HepG2 (cell line): ENCODE data around the gene PSMD5. TPM values are rescaled to one million over a fixed set of nuclear protein-coding genes. Genes with fewer than 3 reads are reported as not detected.

Source experiments
- ATAC-seq: fragments of 200-7000 bp; cut with Tn5 transposase; 3 replicates; pipeline ENCODE4 v1.9.1; 2020; ENCODE audit warnings: mild to moderate bottlenecking, moderate library complexity
- BruUV-seq: library from RNA; stranded (reverse); fragments of 400-500 nt; replicated peaks from 2 replicates; lab custom pipeline; 2021; lab: Mats Ljungman, UMichigan
- CTCF ChIA-PET: fragments of 300-600 bp; formaldehyde crosslinking; extraction: SDS; loops from one replicate; lab custom pipeline; 2021; ENCODE audit warnings: low total read pairs, inconsistent platforms, low intra/inter-chr PET ratio; lab: Yijun Ruan, JAX
- POLR2A ChIA-PET: fragments of 350-600 bp; sonication (Branson Sonifier 250); formaldehyde crosslinking; loops from one replicate; lab custom pipeline; 2020; ENCODE audit warnings: antibody characterized with exemption, inconsistent platforms; lab: Yijun Ruan, JAX
- DNase-seq: peaks from one replicate; pipeline ENCODE4 v3.0.0-alpha.2; 2015; ENCODE audit warnings: low spot score
- FAIRE-seq: peaks from 3 replicates; lab custom pipeline; 2011; peaks lifted over from hg19 to GRCh38; lab: Jason Lieb, UNC
- H2AFZ ChIP-seq: one replicate; pipeline ENCODE4 v1.6.1; 2011; ENCODE audit warnings: low read length, inconsistent platforms
- H3K27ac ChIP-seq: fragments of 300-600 bp; 3 replicates; pipeline ENCODE4 v1.8.0; 2011; ENCODE audit warnings: mixed run types, mild to moderate bottlenecking, mixed read lengths, low read length, inconsistent platforms; ENCODE audit not compliant: insufficient read depth; ENCODE audit errors: extremely low read length
- H3K27me3 ChIP-seq, 2 experiments: fragments of 200-600 bp in 1 of 2; 2 replicates in 1 of 2; 3 replicates in 1 of 2; pipeline versions ENCODE4 v1.6.0 to v1.8.0; 2011; ENCODE audit warnings: low read length in 2 of 2, mild to moderate bottlenecking in 2 of 2, moderate library complexity in 2 of 2, inconsistent platforms in 1 of 2; ENCODE audit not compliant: insufficient read depth in 2 of 2, control insufficient read depth in 1 of 2
- H3K36me3 ChIP-seq, 2 experiments: fragments of 200-600 bp in 1 of 2; replicated peaks in 1 of 2; 2 replicates in 1 of 2; 3 replicates in 1 of 2; pipeline versions ENCODE4 v1.5.1 to v1.8.0; 2011; ENCODE audit warnings: low read length in 2 of 2, inconsistent platforms in 1 of 2; ENCODE audit not compliant: insufficient read depth in 2 of 2, control insufficient read depth in 1 of 2
- H3K4me1 ChIP-seq: 2 replicates; pipeline ENCODE4 v1.5.1; 2012; ENCODE audit warnings: low read length, inconsistent platforms; ENCODE audit not compliant: insufficient read depth
- H3K4me2 ChIP-seq: 2 replicates; pipeline ENCODE4 v1.6.0; 2011; ENCODE audit warnings: low read depth, low read length, inconsistent platforms
- H3K4me3 ChIP-seq, 3 experiments: fragments of 200-600 bp in 1 of 3; sonication (generic), shearing (Covaris generic) in 1 of 3; replicated peaks in 1 of 3; 2 replicates each; pipeline ENCODE4 v1.5.1; 2011 to 2016; ENCODE audit warnings: low read length in 3 of 3, inconsistent platforms in 2 of 3, low read depth in 2 of 3, mild to moderate bottlenecking in 2 of 3, control low read depth in 1 of 3, mixed read lengths in 1 of 3; ENCODE audit not compliant: insufficient read depth in 1 of 3
- H3K79me2 ChIP-seq: one replicate; pipeline ENCODE4 v1.6.1; 2011; ENCODE audit warnings: low read length, inconsistent platforms; ENCODE audit not compliant: insufficient read depth
- H3K9ac ChIP-seq: 2 replicates; pipeline ENCODE4 v1.6.0; 2011; ENCODE audit warnings: mild to moderate bottlenecking, low read depth, low read length, inconsistent platforms; ENCODE audit not compliant: insufficient read depth
- H3K9me3 ChIP-seq: 2 replicates; pipeline ENCODE4 v1.5.1; 2012; ENCODE audit warnings: mild to moderate bottlenecking, low read length
- H4K20me1 ChIP-seq: 2 replicates; pipeline ENCODE4 v1.6.0; 2011; ENCODE audit warnings: inconsistent platforms, mild to moderate bottlenecking, low read length, moderate library complexity; ENCODE audit not compliant: insufficient read depth
- E2F1 ChIP-seq: sonication (generic); formaldehyde crosslinking; IDR thresholded peaks from 2 replicates; pipeline ENCODE4 v1.5.0; 2020; ENCODE audit warnings: missing genetic modification reagents
- HNRNPL ChIP-seq: fragments of 200-400 bp; formaldehyde crosslinking; IDR thresholded peaks from 2 replicates; pipeline ENCODE4 v1.6.1; 2017; ENCODE audit warnings: mild to moderate bottlenecking, low read depth, low read length
- REST ChIP-seq, 2 experiments: IDR thresholded peaks; 2 replicates each; pipeline ENCODE4 v1.6.1; 2011 to 2012; ENCODE audit warnings: low read length in 2 of 2, borderline replicate concordance in 1 of 2, low read depth in 1 of 2, mild to moderate bottlenecking in 1 of 2, moderate library complexity in 1 of 2
- RXRA ChIP-seq: sonication (generic); formaldehyde crosslinking; IDR thresholded peaks from 2 replicates; pipeline ENCODE4 v1.5.1; 2020; ENCODE audit warnings: missing genetic modification reagents
- SOX6 ChIP-seq, 2 experiments: fragments of 450-650 bp in 1 of 2; sonication (generic) in 1 of 2; formaldehyde crosslinking in 1 of 2; IDR thresholded peaks; 2 replicates each; pipeline versions ENCODE4 v1.4.0 to v1.6.1; 2017 to 2020; ENCODE audit warnings: antibody characterized with exemption in 1 of 2, mild to moderate bottlenecking in 1 of 2, missing genetic modification reagents in 1 of 2
- ZFX ChIP-seq: sonication (generic); formaldehyde crosslinking; IDR thresholded peaks from 2 replicates; pipeline ENCODE4 v1.4.0; 2020; ENCODE audit warnings: mild to moderate bottlenecking, low read depth, missing genetic modification reagents, moderate library complexity
- ZNF414 ChIP-seq: sonication (generic); formaldehyde crosslinking; IDR thresholded peaks from 2 replicates; pipeline ENCODE4 v1.5.0; 2020; ENCODE audit warnings: missing genetic modification reagents
- ZNF484 ChIP-seq: sonication (generic); formaldehyde crosslinking; IDR thresholded peaks from 2 replicates; pipeline ENCODE4 v1.5.1; 2020; ENCODE audit warnings: mild to moderate bottlenecking, low read depth, missing genetic modification reagents, borderline replicate concordance
- ZNF800 ChIP-seq: sonication (generic); formaldehyde crosslinking; IDR thresholded peaks from 2 replicates; pipeline ENCODE4 v1.4.0; 2020; ENCODE audit warnings: missing genetic modification reagents
- in situ Hi-C: cut with HindIII; loops from 2 replicates; pipeline ENCODE4 v1.10.0; 2017; ENCODE audit warnings: low pct_unique_long_range_greater_than_20kb; ENCODE audit not compliant: extremely low pct_ligation_motif_present
- intact Hi-C: fragments of 100-400 bp; cut with micrococcal nuclease; formaldehyde crosslinking; loops from one replicate; pipeline ENCODE4 v1.10.0; 2022; ENCODE audit not compliant: unreplicated experiment
- polyA plus RNA-seq, 8 experiments: library from polyadenylated mRNA; depleted of rRNA in 3 of 8; stranded (reverse) in 7 of 8; unstranded in 1 of 8; fragments of >200 nt; fragmentation: Illumina TruSeq in 4 of 8; extraction: Trizol in 4 of 8; gene quantifications; 2 replicates each; pipeline versions ENCODE4 v1.2.1 to v1.2.3, GENCODE V29; 2011 to 2016; ENCODE audit warnings: low read depth in 4 of 8, missing spikeins in 1 of 8, mixed read lengths in 1 of 8; ENCODE audit not compliant: insufficient read depth in 1 of 8
- total RNA-seq, 5 experiments: library from RNA; depleted of rRNA; stranded (reverse); fragments of >200 nt; fragmentation: Illumina TruSeq; extraction: Trizol; gene quantifications; 2 replicates each; pipeline ENCODE4 v1.2.3, GENCODE V29; 2016; ENCODE audit warnings: low read depth in 1 of 5
- TF ChIP-seq, protein P1 (sequence below): sonication (generic); formaldehyde crosslinking; IDR thresholded peaks from 2 replicates; pipeline ENCODE4 v1.4.0; 2020; ENCODE audit warnings: missing genetic modification reagents

PSMD5 gene
- total and polyA plus RNA-seq, 2 of the 13 experiments (the other 11 are each of a cell fraction or from before 2014, with no cell fraction given) = 12.7 to 18.1 TPM

- Histone ChIP-seq H2AFZ (no peak overlapping the region), H3K4me3 (no peak overlapping the region), H3K9ac (no peak overlapping the region), H3K36me3 (no peaks in the 10 kb centered on the region), H3K9me3 (peaks cover 28% of the 10 kb centered on the region), H3K79me2 (no peaks in the 10 kb centered on the region), H3K4me1 (no peaks in the 10 kb centered on the region), H4K20me1 (no peaks in the 10 kb centered on the region), H3K27me3 (no peaks in the 10 kb centered on the region), H3K27ac (no peak overlapping the region), H3K4me2 (no peak overlapping the region)
- ChIA-PET CTCF (no interaction called here), POLR2A (interaction anchor here (0.7 kb wide), 1 partner anchor 16 kb away, joined by 3 read pairs; the partner anchor contains the start of gene FBXW2)
- intact Hi-C loops (loop anchor here (1.0 kb wide), 1 partner anchor 8 kb away; no protein-coding TSS in a partner anchor), in situ Hi-C loops (no loop called here)
- BruUV-seq = no TSS peak
- FAIRE-seq (no peak), ATAC-seq (no peak), DNase-seq (no peak)
- TF ChIP-seq ZNF414 (CRISPR knock-in tag) (no peak), E2F1 (no peak), ZFX (CRISPR knock-in tag) (no peak), ZNF484 (CRISPR knock-in tag) (no peak), REST (IDR thresholded peaks at IDR 0.05; ENCODE audit: borderline replicate concordance in 1 of 2, low read depth in 1 of 2, low read length in 2 of 2) (no peak), HNRNPL (no peak), RXRA (no peak), SOX6 (IDR thresholded peaks at IDR 0.05) (no peak), SOX6 (CRISPR knock-in tag; IDR thresholded peaks at IDR 0.05) (no peak), ZNF800 (CRISPR knock-in tag) (no peak)
- TF ChIP-seq, protein P1, sequence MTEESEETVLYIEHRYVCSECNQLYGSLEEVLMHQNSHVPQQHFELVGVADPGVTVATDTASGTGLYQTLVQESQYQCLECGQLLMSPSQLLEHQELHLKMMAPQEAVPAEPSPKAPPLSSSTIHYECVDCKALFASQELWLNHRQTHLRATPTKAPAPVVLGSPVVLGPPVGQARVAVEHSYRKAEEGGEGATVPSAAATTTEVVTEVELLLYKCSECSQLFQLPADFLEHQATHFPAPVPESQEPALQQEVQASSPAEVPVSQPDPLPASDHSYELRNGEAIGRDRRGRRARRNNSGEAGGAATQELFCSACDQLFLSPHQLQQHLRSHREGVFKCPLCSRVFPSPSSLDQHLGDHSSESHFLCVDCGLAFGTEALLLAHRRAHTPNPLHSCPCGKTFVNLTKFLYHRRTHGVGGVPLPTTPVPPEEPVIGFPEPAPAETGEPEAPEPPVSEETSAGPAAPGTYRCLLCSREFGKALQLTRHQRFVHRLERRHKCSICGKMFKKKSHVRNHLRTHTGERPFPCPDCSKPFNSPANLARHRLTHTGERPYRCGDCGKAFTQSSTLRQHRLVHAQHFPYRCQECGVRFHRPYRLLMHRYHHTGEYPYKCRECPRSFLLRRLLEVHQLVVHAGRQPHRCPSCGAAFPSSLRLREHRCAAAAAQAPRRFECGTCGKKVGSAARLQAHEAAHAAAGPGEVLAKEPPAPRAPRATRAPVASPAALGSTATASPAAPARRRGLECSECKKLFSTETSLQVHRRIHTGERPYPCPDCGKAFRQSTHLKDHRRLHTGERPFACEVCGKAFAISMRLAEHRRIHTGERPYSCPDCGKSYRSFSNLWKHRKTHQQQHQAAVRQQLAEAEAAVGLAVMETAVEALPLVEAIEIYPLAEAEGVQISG (CRISPR knock-in tag) = no peak
These were observed 33.8 kb downstream of the PSMD5 start for GRCh38 chr9:120808931-120809330.
